Activated CD4-positive, CD25-positive, alpha-beta regulatory T cell treated with anti-CD3 and anti-CD28 coated beads, Interleukin-2, amount 50 U/mL, for 72 hours (primary cell): Measurements from ENCODE around the gene GOLT1A.

Experiments used
- DNase-seq: peaks from one replicate; pipeline ENCODE4 v3.0.0; 2021

GOLT1A gene

GRCh38 chr1:204216880-204217647 is 3.3 kb upstream of the GOLT1A start:
- no peak for DNase-seq

DNA sequence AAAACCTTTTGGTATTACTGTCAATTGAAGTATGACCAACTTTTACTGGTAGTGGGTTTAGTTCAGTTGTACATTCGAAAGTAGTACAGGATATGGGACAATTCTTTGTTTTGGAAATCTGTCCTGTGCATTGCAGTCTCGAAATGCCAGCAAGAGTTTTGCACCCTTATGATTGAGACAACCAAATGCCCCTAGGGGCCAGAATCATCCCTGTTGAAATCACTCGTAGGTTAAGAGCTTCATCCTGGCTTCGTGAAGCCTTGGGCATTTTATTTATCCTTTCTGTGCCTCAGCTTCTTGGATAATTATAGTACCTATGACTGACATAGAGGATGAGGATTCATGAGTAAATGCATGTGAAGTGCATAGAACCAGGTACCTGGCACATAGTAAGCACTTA is 2.4 kb upstream of the GOLT1A start:
- no peak for DNase-seq

GRCh38 chr1:204212715-204213114 is 1.1 kb downstream of the GOLT1A start:
- DNase-seq = no peak

GRCh38 chr1:204211046-204211445 is 2.7 kb downstream of the GOLT1A start:
- DNase-seq = no peak

DNA sequence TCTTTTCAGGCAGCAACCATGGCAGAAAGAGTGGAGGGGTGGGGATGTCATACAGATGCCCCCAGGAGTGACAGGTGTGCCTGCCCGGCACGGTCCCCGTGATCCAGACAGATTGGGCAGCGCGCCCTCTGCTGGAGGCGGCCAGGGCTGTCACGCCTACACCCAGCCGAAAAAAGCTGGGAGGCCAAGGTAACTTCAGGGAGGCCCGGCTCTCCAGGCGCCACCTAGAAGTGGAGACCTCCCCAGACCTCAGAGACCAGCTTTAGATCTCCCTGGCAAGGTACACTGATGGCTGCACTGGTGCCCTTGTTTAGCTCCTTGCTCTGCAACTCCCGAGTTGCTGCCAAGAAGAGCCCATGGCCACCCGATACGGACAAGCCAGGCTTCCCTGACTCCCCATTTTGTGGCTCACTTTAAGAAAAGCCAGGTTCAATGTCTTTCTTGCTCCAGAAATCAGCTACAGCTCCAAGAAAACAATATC is 6.6 kb downstream of the GOLT1A start:
- DNase-seq = peak; percentile 77

DNA sequence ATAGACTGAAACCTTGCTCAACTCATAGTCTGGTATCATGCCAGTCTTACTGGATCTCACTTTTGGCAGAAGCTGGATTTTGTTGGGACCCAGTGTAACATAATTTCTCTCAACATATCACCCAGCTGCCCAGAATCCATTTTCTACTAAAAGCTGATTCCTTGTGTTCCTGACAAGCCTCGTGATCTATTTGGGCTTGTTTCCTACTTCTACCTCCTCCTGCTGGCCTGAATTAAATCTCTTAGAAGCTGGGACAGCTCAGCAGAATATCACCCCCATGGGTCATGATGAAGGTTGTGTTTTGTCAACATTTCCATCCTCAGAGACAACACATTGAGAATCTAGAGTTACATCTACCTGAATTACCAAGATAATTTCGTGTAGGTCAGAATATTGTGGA is 7.7 kb downstream of the GOLT1A start:
- DNase-seq = no peak

- DNase-seq = no peak
Measured at GRCh38 chr1:204205486-204205885, 8.3 kb downstream of the GOLT1A start.

DNA sequence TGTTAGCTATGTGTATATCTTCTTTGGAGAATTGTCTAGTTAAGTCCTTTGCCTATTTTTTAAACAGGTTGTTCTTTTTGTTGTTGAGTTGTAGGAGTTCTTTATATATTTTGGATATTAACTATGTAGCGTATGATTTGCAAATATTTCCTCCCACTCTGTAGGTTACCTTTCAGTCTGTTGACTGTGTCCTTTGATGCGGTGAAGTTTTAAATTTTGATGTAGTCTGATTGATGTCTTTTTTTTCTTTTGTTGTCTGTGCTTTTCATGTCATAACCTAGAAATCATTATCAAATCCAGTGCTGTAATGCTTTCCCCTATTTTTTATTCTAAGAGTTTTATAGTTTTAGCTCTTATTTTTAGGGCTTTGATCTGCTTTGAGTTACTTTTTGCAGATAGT is 8.8 kb downstream of the GOLT1A start:
- no peak for DNase-seq

GRCh38 chr1:204203206-204203767 is 10.5 kb downstream of the GOLT1A start:
- no peak for DNase-seq

GRCh38 chr1:204202481-204202880 is 11.3 kb downstream of the GOLT1A start:
- DNase-seq = no peak

GRCh38 chr1:204201348-204202040 is 12.3 kb downstream of the GOLT1A start:
- no peak for DNase-seq

DNA sequence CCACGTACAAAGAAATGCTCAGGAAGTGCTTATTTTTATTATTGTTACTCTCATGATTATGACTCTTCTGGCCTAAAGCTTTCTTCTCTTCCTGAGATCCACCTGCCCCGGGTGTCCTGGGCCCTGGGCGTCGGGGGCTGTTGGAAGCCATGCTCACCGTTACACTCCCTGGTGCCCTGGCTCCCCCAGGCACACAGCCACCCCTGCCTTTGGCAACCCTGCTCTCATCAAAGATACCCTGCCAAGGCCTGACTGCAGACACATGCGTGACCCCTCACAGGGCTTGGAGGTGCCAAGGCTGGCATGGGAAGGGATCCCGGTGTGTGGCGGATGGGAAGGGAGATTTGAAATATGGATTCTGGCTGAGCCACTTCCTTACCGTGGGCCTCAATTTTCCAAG is 14.2 kb downstream of the GOLT1A start:
- no peak for DNase-seq

GRCh38 chr1:204198348-204199340 is 15.1 kb downstream of the GOLT1A start:
- no peak for DNase-seq

- no peak for DNase-seq
Measured at GRCh38 chr1:204197068-204197467, 16.7 kb downstream of the GOLT1A start.

DNA sequence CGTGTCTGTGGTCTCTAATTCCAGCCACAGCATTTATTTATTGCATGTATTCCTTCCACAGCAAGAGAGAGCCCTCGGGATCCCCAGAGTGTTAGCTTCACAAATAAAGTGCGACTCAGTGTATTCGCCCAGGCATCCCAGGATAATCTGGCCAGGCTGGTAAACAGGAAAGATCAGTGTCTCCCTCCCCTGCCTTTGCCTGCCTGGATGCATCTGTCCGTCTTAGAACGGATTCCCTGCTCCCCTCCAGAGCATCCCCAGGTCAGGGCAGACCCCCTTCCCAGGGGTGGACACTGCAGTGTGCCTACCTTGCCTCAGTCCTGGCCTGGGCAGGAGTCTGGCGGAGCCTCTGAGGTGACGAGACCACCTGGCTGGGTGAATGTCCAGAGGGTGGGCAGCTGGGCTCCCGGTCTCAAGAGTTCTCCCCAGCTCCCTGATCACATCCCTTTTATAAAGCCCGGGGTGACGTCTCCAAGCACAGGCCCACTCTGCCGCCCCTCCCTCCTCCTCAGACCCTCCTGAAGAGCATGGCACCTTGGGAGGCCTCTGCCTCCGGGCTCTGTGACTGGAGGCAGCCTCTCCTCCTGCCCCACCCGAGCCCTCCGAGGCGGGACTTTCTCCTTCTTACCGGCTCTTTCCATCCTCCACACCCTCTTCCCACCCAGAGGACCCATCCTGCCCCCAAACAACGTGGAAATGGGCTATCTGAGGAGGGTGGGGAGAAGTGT is 17.6 kb downstream of the GOLT1A start, which contains the start of gene KISS1:
TSS of gene KISS1 (minus strand) at position 424 of the 728 bp plus-strand sequence. CDS start 3,615 bp downstream, outside the sequence.
- no peak for DNase-seq

DNA sequence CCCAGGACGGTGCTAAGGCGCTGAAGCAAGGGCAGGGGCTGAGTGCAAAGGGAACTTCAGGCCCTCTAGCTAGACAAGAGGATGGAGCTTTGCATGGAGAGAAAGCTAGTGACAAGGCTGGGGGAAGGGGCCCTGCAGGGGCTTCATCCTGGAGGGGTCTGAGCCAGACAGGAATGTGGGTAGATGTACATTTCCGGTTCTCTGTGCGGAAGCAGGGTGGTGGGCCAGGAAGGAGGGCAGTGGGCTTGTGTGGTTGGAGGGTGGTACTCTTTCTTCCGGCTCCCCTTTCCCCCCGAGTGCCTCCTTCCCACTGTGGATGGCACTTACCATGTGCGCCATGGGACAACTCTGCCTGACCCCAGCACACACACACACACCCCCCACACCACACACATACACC is 19.0 kb downstream of the GOLT1A start:
- no peak for DNase-seq

GRCh38 chr1:204194080-204194479 is 19.7 kb downstream of the GOLT1A start:
- no peak for DNase-seq

GRCh38 chr1:204192589-204193352 is 21.0 kb downstream of the GOLT1A start:
- no peak for DNase-seq

- DNase-seq = no peak
Measured at GRCh38 chr1:204192046-204192445, 21.7 kb downstream of the GOLT1A start.

DNA sequence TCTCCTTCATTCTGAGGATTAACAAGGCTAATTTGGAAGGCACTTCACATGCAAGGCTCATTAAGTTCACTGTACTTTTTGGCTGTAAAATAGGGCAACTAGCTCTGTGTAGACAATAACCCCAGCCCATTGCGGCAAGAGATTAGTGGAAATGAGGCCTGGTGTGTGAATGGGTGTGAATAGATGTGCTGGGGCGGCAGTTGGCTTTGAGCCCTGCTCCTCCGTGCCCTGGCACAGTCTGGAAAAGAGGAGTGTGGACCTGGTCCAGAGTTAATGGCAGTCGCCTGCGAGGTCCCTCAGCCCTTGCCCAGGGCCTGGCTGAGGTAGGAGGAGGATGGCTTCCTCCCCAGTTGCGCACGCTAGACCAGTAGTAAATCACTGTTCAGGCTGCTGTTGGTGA is 22.3 kb downstream of the GOLT1A start:
- no peak for DNase-seq
